Measurements from ENCODE around the gene PACRG. TPM values are rescaled to one million over a fixed set of nuclear protein-coding genes. Genes with fewer than 3 reads are reported as not detected.

Gene PACRG
- total and polyA plus RNA-seq, 3 donors from 2014 or later, result 54.0 to 84.6 (median 81.7) TPM

DNA sequence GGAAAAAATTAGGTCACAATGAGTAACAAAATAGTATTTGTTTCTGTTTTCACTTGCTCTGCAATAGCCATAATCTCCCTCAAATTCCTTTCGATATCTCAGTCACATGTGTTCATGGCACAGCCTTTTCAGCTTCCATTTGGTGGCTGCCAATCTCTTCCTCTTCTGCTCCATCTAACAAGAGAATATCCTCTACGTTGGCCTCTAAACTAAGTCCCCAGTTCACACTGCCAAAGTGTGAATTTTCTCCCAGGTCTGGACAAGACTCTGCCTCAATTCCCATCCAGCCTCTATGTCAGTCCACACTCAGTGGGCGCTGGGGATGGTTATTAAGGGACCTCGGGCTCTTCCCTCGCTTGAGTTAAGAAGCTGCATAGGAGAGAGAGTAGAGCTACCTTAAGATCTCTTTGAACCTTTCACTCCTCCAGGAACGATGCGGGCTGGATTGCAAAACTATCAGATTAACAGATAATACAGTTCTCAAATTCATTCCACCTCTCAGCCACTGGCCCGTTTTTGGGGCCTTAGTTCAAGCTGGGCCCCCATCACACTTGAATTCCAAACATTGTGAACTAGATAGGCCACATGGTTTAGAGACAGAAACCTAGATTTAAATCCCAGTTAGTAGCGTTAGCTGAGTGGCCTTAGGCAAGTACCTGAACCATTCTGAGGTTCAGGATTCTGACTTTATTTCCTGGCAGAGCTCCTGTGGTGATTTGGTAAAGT, 436.6 kb downstream of the PACRG start:
- no peak overlapping the region for H3K4me3 ChIP-seq
- peak overlapping the region; percentile 39 to 48 for H3K27ac ChIP-seq
- H3K9me3 ChIP-seq, result no peaks in the 10 kb centered on the region
- WGBS, 2 donors, result 67 to 74% methylated on average over 9 of the region's 9 CpGs
- TF ChIP-seq, protein P1, sequence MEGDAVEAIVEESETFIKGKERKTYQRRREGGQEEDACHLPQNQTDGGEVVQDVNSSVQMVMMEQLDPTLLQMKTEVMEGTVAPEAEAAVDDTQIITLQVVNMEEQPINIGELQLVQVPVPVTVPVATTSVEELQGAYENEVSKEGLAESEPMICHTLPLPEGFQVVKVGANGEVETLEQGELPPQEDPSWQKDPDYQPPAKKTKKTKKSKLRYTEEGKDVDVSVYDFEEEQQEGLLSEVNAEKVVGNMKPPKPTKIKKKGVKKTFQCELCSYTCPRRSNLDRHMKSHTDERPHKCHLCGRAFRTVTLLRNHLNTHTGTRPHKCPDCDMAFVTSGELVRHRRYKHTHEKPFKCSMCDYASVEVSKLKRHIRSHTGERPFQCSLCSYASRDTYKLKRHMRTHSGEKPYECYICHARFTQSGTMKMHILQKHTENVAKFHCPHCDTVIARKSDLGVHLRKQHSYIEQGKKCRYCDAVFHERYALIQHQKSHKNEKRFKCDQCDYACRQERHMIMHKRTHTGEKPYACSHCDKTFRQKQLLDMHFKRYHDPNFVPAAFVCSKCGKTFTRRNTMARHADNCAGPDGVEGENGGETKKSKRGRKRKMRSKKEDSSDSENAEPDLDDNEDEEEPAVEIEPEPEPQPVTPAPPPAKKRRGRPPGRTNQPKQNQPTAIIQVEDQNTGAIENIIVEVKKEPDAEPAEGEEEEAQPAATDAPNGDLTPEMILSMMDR (IDR thresholded peaks at IDR 0.05), result no peak
- TF ChIP-seq POLR2A (IDR thresholded peaks at IDR 0.05), result no peak
- no peaks in the 10 kb centered on the region for H3K36me3 ChIP-seq (ENCODE audit: low read depth, missing control alignments)
- peaks cover 7% of the 10 kb centered on the region for H3K4me1 ChIP-seq
- intact Hi-C loops (cut with DNase I; ENCODE audit: low total_unique reads), result no loop called here
- no peak for DNase-seq
- H3K27me3 ChIP-seq, result no peaks in the 10 kb centered on the region

DNA sequence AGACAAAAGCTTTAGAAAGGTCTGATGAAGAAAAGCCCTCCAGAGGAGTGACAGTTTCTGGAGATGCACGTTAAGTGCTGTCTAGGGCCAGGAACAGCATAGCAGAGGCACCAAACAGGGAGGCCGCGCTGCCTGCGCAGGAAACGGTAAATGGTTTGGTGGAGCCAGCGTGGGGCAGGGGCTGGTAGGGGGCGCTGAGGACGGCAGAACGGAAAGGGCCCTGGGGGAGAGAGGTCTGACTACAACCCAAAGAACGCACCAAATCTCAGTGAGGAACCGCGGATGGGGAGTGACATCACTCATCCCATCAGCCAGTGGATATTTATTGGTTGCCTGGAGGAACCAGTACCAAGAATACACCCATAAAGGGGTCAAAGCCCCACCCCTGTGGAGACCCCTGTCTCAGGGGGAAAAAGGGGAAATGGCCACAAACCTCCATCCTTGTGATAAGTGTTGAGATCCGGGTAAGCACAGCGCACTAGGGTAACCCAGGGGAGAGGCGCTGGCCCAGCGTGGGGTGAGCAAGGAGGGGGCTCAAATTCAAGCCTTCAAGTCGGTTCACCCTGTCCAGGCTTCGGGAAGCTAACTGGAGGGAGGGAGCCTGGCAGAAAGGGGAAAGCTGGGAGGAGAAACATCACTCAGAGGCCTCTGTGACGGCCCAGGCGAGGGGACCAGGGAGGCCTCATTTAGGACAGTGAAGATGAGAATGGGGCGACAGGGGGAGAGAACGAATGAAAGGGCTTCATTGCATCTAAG, 437.6 kb downstream of the PACRG start:
- Histone ChIP-seq H3K4me1 (peaks cover 7% of the 10 kb centered on the region), H3K9me3 (no peaks in the 10 kb centered on the region), H3K27me3 (no peaks in the 10 kb centered on the region), H3K4me3 (no peak overlapping the region), H3K36me3 (ENCODE audit: low read depth, missing control alignments) (no peaks in the 10 kb centered on the region), H3K27ac (no peak overlapping the region)
- WGBS, 2 donors, result 70 to 71% methylated on average over 22 of the region's 22 CpGs
- TF ChIP-seq POLR2A (IDR thresholded peaks at IDR 0.05), result no peak
- TF ChIP-seq, protein P1 (IDR thresholded peaks at IDR 0.05), result no peak
- no peak for DNase-seq
- intact Hi-C loops (cut with DNase I; ENCODE audit: low total_unique reads), result no loop called here

DNA sequence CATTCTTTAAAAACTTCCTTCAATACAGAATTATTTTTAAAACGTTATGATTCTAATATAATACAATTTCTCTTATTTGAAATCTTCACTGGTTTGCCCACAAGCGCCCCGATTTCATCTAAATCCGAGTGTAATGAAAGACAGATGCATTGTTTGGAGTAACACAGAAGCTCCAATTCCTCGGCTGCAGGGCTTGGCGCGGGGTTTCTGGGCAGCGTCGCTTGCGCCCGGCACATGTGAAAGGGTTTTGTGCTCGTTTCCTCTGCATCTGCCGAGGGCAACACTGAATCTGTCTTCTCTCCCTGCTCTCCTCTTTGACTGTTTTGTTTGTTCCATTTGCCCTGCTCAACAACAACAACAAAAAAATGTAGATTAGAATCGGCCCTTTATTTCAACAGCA, 438.1 kb downstream of the PACRG start:
- Histone ChIP-seq H3K36me3 (ENCODE audit: low read depth, missing control alignments) (no peaks in the 10 kb centered on the region), H3K27me3 (no peaks in the 10 kb centered on the region), H3K27ac (no peak overlapping the region), H3K4me1 (peaks cover 7% of the 10 kb centered on the region), H3K9me3 (no peaks in the 10 kb centered on the region), H3K4me3 (no peak overlapping the region)
- 54 to 78% methylated on average over 14 of the region's 14 CpGs for WGBS, 2 donors
- TF ChIP-seq, protein P1 (IDR thresholded peaks at IDR 0.05), result no peak
- TF ChIP-seq POLR2A (IDR thresholded peaks at IDR 0.05), result no peak
- DNase-seq, result no peak
- intact Hi-C loops (cut with DNase I; ENCODE audit: low total_unique reads), result no loop called here

DNA sequence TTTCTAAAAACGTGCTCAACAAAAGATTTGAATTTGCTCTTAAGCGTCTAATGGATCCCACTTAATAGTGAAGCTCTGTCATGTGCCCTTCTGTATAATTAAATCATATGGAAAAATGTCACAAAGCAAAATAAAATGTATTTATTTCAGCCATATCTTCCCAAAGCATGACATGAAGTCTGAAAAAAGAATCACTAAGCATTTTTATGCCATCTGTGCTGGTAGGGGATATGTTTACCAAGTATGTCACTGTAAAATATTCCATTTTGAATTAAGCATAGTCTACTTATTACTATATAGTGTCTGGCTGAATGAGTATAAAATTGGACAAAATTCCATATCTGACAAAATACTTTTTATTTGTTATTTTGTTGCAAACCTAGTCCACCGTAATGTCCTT, 438.7 kb downstream of the PACRG start:
- Histone ChIP-seq H3K27me3 (no peaks in the 10 kb centered on the region), H3K9me3 (no peaks in the 10 kb centered on the region), H3K4me3 (no peak overlapping the region), H3K36me3 (ENCODE audit: low read depth, missing control alignments) (no peaks in the 10 kb centered on the region), H3K27ac (no peak overlapping the region), H3K4me1 (peaks cover 7% of the 10 kb centered on the region)
- DNase-seq, result no peak
- TF ChIP-seq, protein P1 (IDR thresholded peaks at IDR 0.05), result no peak
- TF ChIP-seq POLR2A (IDR thresholded peaks at IDR 0.05), result no peak
- intact Hi-C loops (cut with DNase I; ENCODE audit: low total_unique reads), result no loop called here
- WGBS, 2 donors, result 77 to 83% methylated on average over 3 of the region's 3 CpGs

Measured in testis (tissue), 3 donors.